Glutamatergic neuron (in vitro differentiated cells): Measurements from ENCODE around the gene NAV2. TPM values are rescaled to one million over a fixed set of nuclear protein-coding genes. Genes with fewer than 3 reads are reported as not detected.

Experiments
- DNase-seq: peaks from one replicate; pipeline ENCODE4 v3.0.0; 2022
- H3K27ac Mint-ChIP-seq: one replicate; pipeline ENCODE4 v1.8.0; 2020; ENCODE audit warnings: mild to moderate bottlenecking, mixed read lengths, inconsistent platforms; ENCODE audit not compliant: unreplicated experiment
- H3K27me3 Mint-ChIP-seq: one replicate; pipeline ENCODE4 v1.8.0; 2020; ENCODE audit warnings: mild to moderate bottlenecking, moderate library complexity, mixed read lengths, inconsistent platforms; ENCODE audit not compliant: unreplicated experiment
- H3K36me3 Mint-ChIP-seq: one replicate; pipeline ENCODE4 v1.8.0; 2020; ENCODE audit warnings: mild to moderate bottlenecking, mixed read lengths, inconsistent platforms; ENCODE audit not compliant: unreplicated experiment
- H3K4me1 Mint-ChIP-seq: one replicate; pipeline ENCODE4 v1.8.0; 2020; ENCODE audit warnings: mild to moderate bottlenecking, low read depth, mixed read lengths, inconsistent platforms; ENCODE audit not compliant: unreplicated experiment
- H3K4me3 Mint-ChIP-seq: one replicate; pipeline ENCODE4 v1.8.0; 2020; ENCODE audit warnings: mild to moderate bottlenecking, mixed read lengths, inconsistent platforms; ENCODE audit not compliant: unreplicated experiment
- H3K9me3 Mint-ChIP-seq: one replicate; pipeline ENCODE4 v1.8.0; 2020; ENCODE audit warnings: mild to moderate bottlenecking, moderate library complexity, mixed read lengths, inconsistent platforms; ENCODE audit not compliant: unreplicated experiment
- total RNA-seq: library from RNA; stranded (reverse); fragmentation: NEBNext Ultra II Directional; extraction: Animal tissue kit (Norgen Biotek cat#: 25700); gene quantifications from one replicate; pipeline ENCODE4 v1.2.1, GENCODE V29; 2021; ENCODE audit not compliant: unreplicated experiment
- TF ChIP-seq, protein P1 (sequence below): fragments of 200-600 bp; sonication (generic); IDR thresholded peaks from one replicate; pipeline ENCODE4 v1.5.0; 2021; ENCODE audit not compliant: partially characterized antibody, unreplicated experiment

NAV2 gene
- total RNA-seq, 1 donor from 2014 or later, result 117 TPM

DNA sequence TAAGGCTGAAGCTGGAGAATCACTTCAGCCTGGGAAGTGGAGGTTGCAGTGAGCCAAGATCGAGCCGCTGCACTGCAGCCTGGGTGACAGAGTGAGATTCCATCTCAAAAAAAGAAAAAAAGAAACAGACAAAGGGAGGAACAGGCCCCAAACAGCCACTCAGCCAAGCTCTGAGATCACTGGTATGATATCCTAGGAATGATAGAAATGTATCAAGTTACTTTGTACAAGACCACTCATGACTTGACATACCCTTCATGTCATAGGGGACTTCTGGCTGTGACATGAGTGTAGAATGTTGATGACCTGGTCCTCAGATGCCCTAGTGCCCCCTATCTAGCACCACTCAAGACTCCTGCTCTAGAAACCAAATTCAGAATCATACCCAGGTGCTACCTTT lies 216.5 kb downstream of the NAV2 start:
- TF ChIP-seq, protein P1, sequence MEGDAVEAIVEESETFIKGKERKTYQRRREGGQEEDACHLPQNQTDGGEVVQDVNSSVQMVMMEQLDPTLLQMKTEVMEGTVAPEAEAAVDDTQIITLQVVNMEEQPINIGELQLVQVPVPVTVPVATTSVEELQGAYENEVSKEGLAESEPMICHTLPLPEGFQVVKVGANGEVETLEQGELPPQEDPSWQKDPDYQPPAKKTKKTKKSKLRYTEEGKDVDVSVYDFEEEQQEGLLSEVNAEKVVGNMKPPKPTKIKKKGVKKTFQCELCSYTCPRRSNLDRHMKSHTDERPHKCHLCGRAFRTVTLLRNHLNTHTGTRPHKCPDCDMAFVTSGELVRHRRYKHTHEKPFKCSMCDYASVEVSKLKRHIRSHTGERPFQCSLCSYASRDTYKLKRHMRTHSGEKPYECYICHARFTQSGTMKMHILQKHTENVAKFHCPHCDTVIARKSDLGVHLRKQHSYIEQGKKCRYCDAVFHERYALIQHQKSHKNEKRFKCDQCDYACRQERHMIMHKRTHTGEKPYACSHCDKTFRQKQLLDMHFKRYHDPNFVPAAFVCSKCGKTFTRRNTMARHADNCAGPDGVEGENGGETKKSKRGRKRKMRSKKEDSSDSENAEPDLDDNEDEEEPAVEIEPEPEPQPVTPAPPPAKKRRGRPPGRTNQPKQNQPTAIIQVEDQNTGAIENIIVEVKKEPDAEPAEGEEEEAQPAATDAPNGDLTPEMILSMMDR, result no peak
- no peaks in the 10 kb centered on the region for H3K36me3 Mint-ChIP-seq
- H3K4me3 Mint-ChIP-seq, result no peak overlapping the region
- H3K4me1 Mint-ChIP-seq, result no peaks in the 10 kb centered on the region
- peaks cover 4% of the 10 kb centered on the region for H3K9me3 Mint-ChIP-seq
- DNase-seq, result no peak
- no peak overlapping the region for H3K27ac Mint-ChIP-seq
- H3K27me3 Mint-ChIP-seq, result no peaks in the 10 kb centered on the region

- Mint-ChIP-seq H3K4me3 (no peak overlapping the region), H3K27ac (no peak overlapping the region), H3K27me3 (peaks cover 2% of the 10 kb centered on the region), H3K4me1 (no peaks in the 10 kb centered on the region), H3K9me3 (peaks cover 4% of the 10 kb centered on the region), H3K36me3 (no peaks in the 10 kb centered on the region)
- no peak for DNase-seq
- TF ChIP-seq, protein P1, result no peak
Observed at GRCh38 chr11:19929655-19930054, 217.0 kb downstream of the NAV2 start.

- Mint-ChIP-seq H3K4me3 (no peak overlapping the region), H3K36me3 (no peaks in the 10 kb centered on the region), H3K9me3 (peaks cover 4% of the 10 kb centered on the region), H3K4me1 (no peaks in the 10 kb centered on the region), H3K27me3 (peaks cover 4% of the 10 kb centered on the region), H3K27ac (no peak overlapping the region)
- TF ChIP-seq, protein P1, result no peak
- DNase-seq, result no peak
Observed at GRCh38 chr11:19931141-19931770, 218.6 kb downstream of the NAV2 start.

GRCh38 chr11:19931771-19932369 lies 219.2 kb downstream of the NAV2 start:
- Mint-ChIP-seq H3K4me1 (no peaks in the 10 kb centered on the region), H3K27ac (no peak overlapping the region)

More at GRCh38 chr11:19931771-19932369, 219.2 kb downstream of the NAV2 start:
- H3K4me3 Mint-ChIP-seq, result no peak overlapping the region
- no peak for DNase-seq
- H3K36me3 Mint-ChIP-seq, result no peaks in the 10 kb centered on the region
- H3K27me3 Mint-ChIP-seq, result peaks cover 4% of the 10 kb centered on the region
- TF ChIP-seq, protein P1, result no peak
- H3K9me3 Mint-ChIP-seq, result peaks cover 4% of the 10 kb centered on the region
